B cell (primary cell): ENCODE data around the gene ADGRF1.

Experiments used
- CTCF ChIP-seq: fragments of 200-600 bp; IDR thresholded peaks from one replicate; pipeline ENCODE4 v1.8.0; 2022; ENCODE audit warnings: antibody characterized with exemption, mild to moderate bottlenecking
- EZH2 ChIP-seq: IDR thresholded peaks from 2 replicates; pipeline ENCODE4 v1.6.1; 2012; ENCODE audit warnings: borderline replicate concordance, low read depth, mild to moderate bottlenecking, moderate library complexity, low read length; ENCODE audit not compliant: insufficient read depth, poor library complexity, severe bottlenecking

GRCh38 chr6:47076422-47077344, 34.6 kb upstream of the ADGRF1 start:
- TF ChIP-seq CTCF: no peak
- TF ChIP-seq EZH2: no peak
